Measurements from ENCODE around the gene ARHGAP6. TPM values are rescaled to one million over a fixed set of nuclear protein-coding genes. Genes with fewer than 3 reads are reported as not detected.
A peak's percentile ranks its signal among the peaks of the same experiment; 100 is the strongest.

ARHGAP6 gene
- total and polyA plus RNA-seq, 2 of the 13 experiments (the other 11 are each of a cell fraction or from before 2014, with no cell fraction given) = 0.11 TPM; not detected in 1

GRCh38 chrX:11460347-11460746 is 205.4 kb downstream of the ARHGAP6 start:
- Histone ChIP-seq H3K79me2 (ENCODE audit: insufficient read depth, low read length) (no peaks in the 10 kb centered on the region), H3K27ac (ENCODE audit: extremely low read length, insufficient read depth, low read length) (no peak overlapping the region), H3K4me3 (replicated peaks in 1 of 3; ENCODE audit: insufficient read depth in 1 of 3, low read depth in 2 of 3, low read length in 3 of 3) (no peak overlapping the region), H3K4me2 (ENCODE audit: low read depth, low read length) (no peak overlapping the region), H3K4me1 (ENCODE audit: insufficient read depth, low read length) (no peaks in the 10 kb centered on the region), H3K9me3 (ENCODE audit: low read length) (no peaks in the 10 kb centered on the region), H3K9ac (ENCODE audit: insufficient read depth, low read depth, low read length) (no peak overlapping the region), H4K20me1 (ENCODE audit: insufficient read depth, low read length) (no peaks in the 10 kb centered on the region), H3K27me3 (ENCODE audit: control insufficient read depth in 1 of 2, insufficient read depth in 2 of 2, low read length in 2 of 2) (no peaks in the 10 kb centered on the region), H2AFZ (ENCODE audit: low read length) (no peak overlapping the region), H3K36me3 (replicated peaks in 1 of 2; ENCODE audit: control insufficient read depth in 1 of 2, insufficient read depth in 2 of 2, low read length in 2 of 2) (no peaks in the 10 kb centered on the region)
- ATAC-seq (0 out of 3 replicates have a peak, but pooled peaks have one; percentile 27), DNase-seq (ENCODE audit: low spot score) (no peak), FAIRE-seq (no peak)
- ChIA-PET POLR2A (no interaction called here), CTCF (ENCODE audit: low intra/inter-chr PET ratio, low total read pairs) (no interaction called here)
- no TSS peak for BruUV-seq (replicated peaks)
- 92% methylated on average over 1 of the region's 2 CpGs for WGBS (ENCODE audit: low lambda C conversion rate)
- intact Hi-C loops (cut with micrococcal nuclease; ENCODE audit: unreplicated experiment) = no loop called here
- TF ChIP-seq RXRA (CRISPR knock-in tag; IDR thresholded peaks at IDR 0.05) (no peak), ZNF333 (CRISPR knock-in tag; IDR thresholded peaks at IDR 0.05; ENCODE audit: borderline replicate concordance) (no peak), ONECUT2 (CRISPR knock-in tag; IDR thresholded peaks at IDR 0.05) (no peak), SRSF9 (IDR thresholded peaks at IDR 0.05; ENCODE audit: borderline replicate concordance, insufficient read depth, low read depth, low read length, poor library complexity, severe bottlenecking) (no peak), FOXK1 (CRISPR knock-in tag; IDR thresholded peaks at IDR 0.05; ENCODE audit: borderline replicate concordance, low read depth) (no peak), ZNF775 (CRISPR knock-in tag; IDR thresholded peaks at IDR 0.05; ENCODE audit: borderline replicate concordance) (no peak), RELA (CRISPR knock-in tag; IDR thresholded peaks at IDR 0.05) (no peak), ARNTL (CRISPR knock-in tag; IDR thresholded peaks at IDR 0.05) (no peak)
- in situ Hi-C loops (cut with HindIII; ENCODE audit: extremely low pct_ligation_motif_present, low pct_unique_long_range_greater_than_20kb) = no loop called here

GRCh38 chrX:11458170-11458569 is 207.6 kb downstream of the ARHGAP6 start:
- POLR2A ChIA-PET = no interaction called here

More at GRCh38 chrX:11458170-11458569, 207.6 kb downstream of the ARHGAP6 start:
- H3K79me2 ChIP-seq (ENCODE audit: insufficient read depth, low read length) = no peaks in the 10 kb centered on the region
- H3K9ac ChIP-seq (ENCODE audit: insufficient read depth, low read depth, low read length) = no peak overlapping the region
- no peak for TF ChIP-seq ZFP90 (CRISPR knock-in tag; IDR thresholded peaks at IDR 0.05; ENCODE audit: borderline replicate concordance)
- no peak for TF ChIP-seq ZBTB7A (CRISPR knock-in tag; IDR thresholded peaks at IDR 0.05)
- TF ChIP-seq EP300 (IDR thresholded peaks at IDR 0.05; ENCODE audit: low read depth in 2 of 2, low read length in 2 of 2) = no peak
- TF ChIP-seq EP300 (CRISPR knock-in tag; IDR thresholded peaks at IDR 0.05; ENCODE audit: borderline replicate concordance) = no peak
- no peak for TF ChIP-seq PAX8 (CRISPR knock-in tag; IDR thresholded peaks at IDR 0.05; ENCODE audit: borderline replicate concordance)
- TF ChIP-seq LRRFIP1 (CRISPR knock-in tag; conservative IDR thresholded peaks at IDR 0.05) = no peak
- no peaks in the 10 kb centered on the region for H3K27me3 ChIP-seq (ENCODE audit: control insufficient read depth in 1 of 2, insufficient read depth in 2 of 2, low read length in 2 of 2)
- FAIRE-seq = no peak
- H4K20me1 ChIP-seq (ENCODE audit: insufficient read depth, low read length) = no peaks in the 10 kb centered on the region
- in situ Hi-C loops (cut with HindIII; ENCODE audit: extremely low pct_ligation_motif_present, low pct_unique_long_range_greater_than_20kb) = no loop called here
- H3K4me1 ChIP-seq (ENCODE audit: insufficient read depth, low read length) = no peaks in the 10 kb centered on the region
- intact Hi-C loops (cut with micrococcal nuclease; ENCODE audit: unreplicated experiment) = no loop called here
- no peaks in the 10 kb centered on the region for H3K36me3 ChIP-seq (replicated peaks in 1 of 2; ENCODE audit: control insufficient read depth in 1 of 2, insufficient read depth in 2 of 2, low read length in 2 of 2)
- no peak for ATAC-seq
- no peak overlapping the region for H3K4me2 ChIP-seq (ENCODE audit: low read depth, low read length)
- H3K4me3 ChIP-seq (replicated peaks in 1 of 3; ENCODE audit: insufficient read depth in 1 of 3, low read depth in 2 of 3, low read length in 3 of 3) = no peak overlapping the region
- no peak overlapping the region for H3K27ac ChIP-seq (ENCODE audit: extremely low read length, insufficient read depth, low read length)
- BruUV-seq (replicated peaks) = no TSS peak
- DNase-seq (ENCODE audit: low spot score) = no peak
- no peak overlapping the region for H2AFZ ChIP-seq (ENCODE audit: low read length)
- CTCF ChIA-PET (ENCODE audit: low intra/inter-chr PET ratio, low total read pairs) = no interaction called here
- no peaks in the 10 kb centered on the region for H3K9me3 ChIP-seq (ENCODE audit: low read length)
- 0% methylated on average over 2 of the region's 3 CpGs for WGBS (ENCODE audit: low lambda C conversion rate)

Data from HepG2 (cell line).